CD14-positive monocyte (primary cell): ENCODE measurements around the gene KLRC3. TPM values are rescaled to one million over a fixed set of nuclear protein-coding genes. Genes with fewer than 3 reads are reported as not detected.
A peak's percentile ranks its signal among the peaks of the same experiment; 100 is the strongest.
"Not testable (repeated sequence)": the region's sequence is repeated elsewhere in the genome, so short reads cannot be mapped to it uniquely, and the experiment has no call there.

ENCODE experiments used
- DNase-seq, 3 donors: peaks; one replicate each; pipeline ENCODE4 v3.0.0-alpha.2; 2011 to 2022
- H2AFZ ChIP-seq: 2 replicates; pipeline ENCODE4 v1.6.0; 2012; ENCODE audit warnings: mild to moderate bottlenecking, low read depth, low read length, inconsistent platforms; ENCODE audit not compliant: insufficient read depth, poor library complexity, severe bottlenecking
- H3K27ac ChIP-seq, 2 donors: 1 replicate in 1 of 2; 2 replicates in 1 of 2; pipeline ENCODE4 v1.5.1; 2012 to 2013; ENCODE audit warnings: low read length in 2 of 2, control low read depth in 1 of 2, inconsistent platforms in 1 of 2, low read depth in 1 of 2, mild to moderate bottlenecking in 1 of 2
- H3K27me3 ChIP-seq, 2 donors: one replicate each; pipeline versions ENCODE4 v1.6.0 to v1.6.1; 2011 to 2013; ENCODE audit warnings: low read length in 2 of 2; ENCODE audit not compliant: control insufficient read depth in 2 of 2, insufficient read depth in 2 of 2
- H3K36me3 ChIP-seq, 2 donors: replicated peaks in 1 of 2; 1 replicate in 1 of 2; 2 replicates in 1 of 2; pipeline versions ENCODE4 v1.5.1 to v1.6.1; 2012 to 2013; ENCODE audit warnings: low read length in 2 of 2, control low read depth in 1 of 2, inconsistent platforms in 1 of 2, mild to moderate bottlenecking in 1 of 2; ENCODE audit not compliant: insufficient read depth in 2 of 2, control insufficient read depth in 1 of 2
- H3K4me1 ChIP-seq, 2 donors: 1 replicate in 1 of 2; 2 replicates in 1 of 2; pipeline versions ENCODE4 v1.5.1 to v1.6.1; 2012 to 2013; ENCODE audit warnings: low read length in 2 of 2, control low read depth in 1 of 2, inconsistent platforms in 1 of 2, mild to moderate bottlenecking in 1 of 2, moderate library complexity in 1 of 2; ENCODE audit not compliant: insufficient read depth in 2 of 2, control insufficient read depth in 1 of 2
- H3K4me2 ChIP-seq: replicated peaks from 2 replicates; pipeline ENCODE3; 2012; ENCODE audit warnings: low read length, moderate library complexity, mild to moderate bottlenecking; ENCODE audit not compliant: poor library complexity, severe bottlenecking; ENCODE audit errors: extremely low read depth
- H3K4me3 ChIP-seq, 3 experiments: fragments of 200-600 bp in 1 of 3; sonication (generic) in 1 of 3; replicated peaks in 1 of 3; 1 replicate in 2 of 3; 2 replicates in 1 of 3; pipeline ENCODE4 v1.5.1; 2011 to 2013; ENCODE audit warnings: low read length in 3 of 3, mild to moderate bottlenecking in 3 of 3, control low read depth in 2 of 3, low read depth in 2 of 3, inconsistent platforms in 1 of 3, moderate library complexity in 1 of 3
- H3K79me2 ChIP-seq: 2 replicates; pipeline ENCODE4 v1.6.0; 2012; ENCODE audit warnings: mild to moderate bottlenecking, control low read depth, inconsistent platforms, low read length, moderate library complexity; ENCODE audit not compliant: insufficient read depth
- H3K9ac ChIP-seq: 2 replicates; pipeline ENCODE4 v1.6.0; 2017; ENCODE audit warnings: low read length, mild to moderate bottlenecking; ENCODE audit not compliant: insufficient read depth, poor library complexity, severe bottlenecking
- H3K9me3 ChIP-seq, 2 donors: replicated peaks in 1 of 2; 1 replicate in 1 of 2; 2 replicates in 1 of 2; pipeline versions ENCODE4 v1.5.1 to v1.6.1; 2012 to 2013; ENCODE audit warnings: low read length in 2 of 2, control low read depth in 1 of 2; ENCODE audit not compliant: control insufficient read depth in 1 of 2, insufficient read depth in 1 of 2
- H4K20me1 ChIP-seq: 2 replicates; pipeline ENCODE4 v1.6.0; 2012; ENCODE audit warnings: mild to moderate bottlenecking, low read length, control low read depth, moderate library complexity; ENCODE audit not compliant: insufficient read depth
- H3K27ac Mint-ChIP-seq, 7 donors: one replicate each; pipeline ENCODE4 v1.8.0; 2020; ENCODE audit warnings: mild to moderate bottlenecking in 7 of 7, mixed read lengths in 7 of 7, moderate library complexity in 6 of 7, inconsistent platforms in 2 of 7
- H3K27me3 Mint-ChIP-seq, 3 donors: one replicate each; pipeline ENCODE4 v1.8.0; 2021 to 2022; ENCODE audit warnings: low read depth in 3 of 3, mild to moderate bottlenecking in 3 of 3, mixed read lengths in 3 of 3, moderate library complexity in 3 of 3, inconsistent platforms in 1 of 3
- H3K36me3 Mint-ChIP-seq, 2 donors: one replicate each; pipeline ENCODE4 v1.8.0; 2020; ENCODE audit warnings: mixed read lengths in 2 of 2, inconsistent platforms in 1 of 2, mild to moderate bottlenecking in 1 of 2
- H3K4me1 Mint-ChIP-seq: one replicate; pipeline ENCODE4 v1.8.0; 2020; ENCODE audit warnings: mild to moderate bottlenecking, mixed read lengths
- H3K4me3 Mint-ChIP-seq, 2 donors: one replicate each; pipeline ENCODE4 v1.8.0; 2020; ENCODE audit warnings: mild to moderate bottlenecking in 2 of 2, mixed read lengths in 2 of 2, moderate library complexity in 1 of 2
- H3K9me3 Mint-ChIP-seq, 7 donors: one replicate each; pipeline ENCODE4 v1.8.0; 2020 to 2022; ENCODE audit warnings: mixed read lengths in 7 of 7, mild to moderate bottlenecking in 6 of 7, moderate library complexity in 6 of 7, inconsistent platforms in 2 of 7
- WGBS: methylation state at CpG from one replicate; pipeline ENCODE4 v1.1.5; 2013; ENCODE audit warnings: missing lambda C conversion rate; ENCODE audit not compliant: insufficient coverage; 5-methylcytosine and 5-hydroxymethylcytosine counted together
- intact Hi-C, 2 donors: fragments of 100-400 bp; cut with micrococcal nuclease; formaldehyde crosslinking; loops; one replicate each; pipeline versions ENCODE4 v1.15.0 to v1.15.1; 2023
- polyA plus RNA-seq, 3 donors: library from polyadenylated mRNA; depleted of rRNA in 1 of 3; unstranded in 2 of 3; stranded (reverse) in 1 of 3; fragments of 300-500 nt in 2 of 3; fragments of >200 nt in 1 of 3; fragmentation: Illumina TruSeq in 2 of 3; gene quantifications; 1 replicate in 2 of 3; 2 replicates in 1 of 3; pipeline ENCODE4 v1.2.3, GENCODE V29; 2012 to 2021
- TF ChIP-seq, protein P1 (sequence below): fragments of 200-600 bp; IDR thresholded peaks from one replicate; pipeline ENCODE4 v1.8.0; 2022; ENCODE audit warnings: antibody characterized with exemption, mild to moderate bottlenecking

Gene KLRC3
- polyA plus RNA-seq, 3 donors = not detected

DNA sequence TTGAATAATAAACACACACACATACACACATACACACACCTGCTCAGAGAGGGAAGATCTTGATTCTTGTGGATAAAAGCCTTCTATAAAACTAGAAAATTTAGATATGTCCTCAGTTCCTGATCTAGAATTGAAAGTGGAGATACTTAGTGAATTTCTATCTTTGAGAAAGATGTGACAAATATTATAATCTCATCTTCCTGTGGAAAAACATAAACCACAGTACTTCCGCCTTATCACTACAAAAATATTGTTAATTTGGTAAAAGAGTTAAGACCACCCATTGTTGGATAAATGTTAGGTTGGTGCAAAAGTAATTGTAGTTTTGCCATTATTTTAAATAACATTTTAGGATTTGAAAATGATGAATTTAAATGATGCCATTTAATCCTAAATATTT, 30.5 kb downstream of the KLRC3 start, which contains the start of gene KLRK1:
TSS of gene KLRK1 (minus strand) at position 138 of the 400 bp plus-strand sequence. CDS start 1,231 bp downstream, outside the sequence.
- H3K27ac Mint-ChIP-seq = peak within 1 kb of the TSS in 1 of 7 donors; percentile 4
- no peak within 1 kb of the TSS for H3K4me3 ChIP-seq
- TF ChIP-seq, protein P1, sequence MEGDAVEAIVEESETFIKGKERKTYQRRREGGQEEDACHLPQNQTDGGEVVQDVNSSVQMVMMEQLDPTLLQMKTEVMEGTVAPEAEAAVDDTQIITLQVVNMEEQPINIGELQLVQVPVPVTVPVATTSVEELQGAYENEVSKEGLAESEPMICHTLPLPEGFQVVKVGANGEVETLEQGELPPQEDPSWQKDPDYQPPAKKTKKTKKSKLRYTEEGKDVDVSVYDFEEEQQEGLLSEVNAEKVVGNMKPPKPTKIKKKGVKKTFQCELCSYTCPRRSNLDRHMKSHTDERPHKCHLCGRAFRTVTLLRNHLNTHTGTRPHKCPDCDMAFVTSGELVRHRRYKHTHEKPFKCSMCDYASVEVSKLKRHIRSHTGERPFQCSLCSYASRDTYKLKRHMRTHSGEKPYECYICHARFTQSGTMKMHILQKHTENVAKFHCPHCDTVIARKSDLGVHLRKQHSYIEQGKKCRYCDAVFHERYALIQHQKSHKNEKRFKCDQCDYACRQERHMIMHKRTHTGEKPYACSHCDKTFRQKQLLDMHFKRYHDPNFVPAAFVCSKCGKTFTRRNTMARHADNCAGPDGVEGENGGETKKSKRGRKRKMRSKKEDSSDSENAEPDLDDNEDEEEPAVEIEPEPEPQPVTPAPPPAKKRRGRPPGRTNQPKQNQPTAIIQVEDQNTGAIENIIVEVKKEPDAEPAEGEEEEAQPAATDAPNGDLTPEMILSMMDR = no peak
- H3K27me3 Mint-ChIP-seq = peaks cover 7 to 17% (median 11%) of the 10 kb centered on the region in 3 donors
- H3K27me3 ChIP-seq = peaks cover 0 to 24% of the 10 kb centered on the region in 2 donors
- WGBS = no CpG with 5 or more reads among the region's 1 CpG
- H4K20me1 ChIP-seq = no peaks in the 10 kb centered on the region
- H3K4me1 ChIP-seq = peaks cover 25 to 26% of the 10 kb centered on the region in 2 donors
- H3K4me3 Mint-ChIP-seq = peak within 1 kb of the TSS in 1 of 2 donors; percentile 28
- no peak within 1 kb of the TSS for H3K27ac ChIP-seq
- no peaks in the 10 kb centered on the region for H3K36me3 Mint-ChIP-seq
- no peaks in the 10 kb centered on the region for H3K9me3 ChIP-seq
- intact Hi-C loops = no loop called here
- peaks cover 34% of the 10 kb centered on the region for H3K4me1 Mint-ChIP-seq
- H3K36me3 ChIP-seq = no peaks in the 10 kb centered on the region
- no peak within 1 kb of the TSS for H2AFZ ChIP-seq
- H3K9ac ChIP-seq = no peak within 1 kb of the TSS
- H3K79me2 ChIP-seq = no peaks in the 10 kb centered on the region
- DNase-seq = no peak
- peaks cover 0 to 5% (median 0%) of the 10 kb centered on the region in 7 donors for H3K9me3 Mint-ChIP-seq
- no peak within 1 kb of the TSS for H3K4me2 ChIP-seq

DNA sequence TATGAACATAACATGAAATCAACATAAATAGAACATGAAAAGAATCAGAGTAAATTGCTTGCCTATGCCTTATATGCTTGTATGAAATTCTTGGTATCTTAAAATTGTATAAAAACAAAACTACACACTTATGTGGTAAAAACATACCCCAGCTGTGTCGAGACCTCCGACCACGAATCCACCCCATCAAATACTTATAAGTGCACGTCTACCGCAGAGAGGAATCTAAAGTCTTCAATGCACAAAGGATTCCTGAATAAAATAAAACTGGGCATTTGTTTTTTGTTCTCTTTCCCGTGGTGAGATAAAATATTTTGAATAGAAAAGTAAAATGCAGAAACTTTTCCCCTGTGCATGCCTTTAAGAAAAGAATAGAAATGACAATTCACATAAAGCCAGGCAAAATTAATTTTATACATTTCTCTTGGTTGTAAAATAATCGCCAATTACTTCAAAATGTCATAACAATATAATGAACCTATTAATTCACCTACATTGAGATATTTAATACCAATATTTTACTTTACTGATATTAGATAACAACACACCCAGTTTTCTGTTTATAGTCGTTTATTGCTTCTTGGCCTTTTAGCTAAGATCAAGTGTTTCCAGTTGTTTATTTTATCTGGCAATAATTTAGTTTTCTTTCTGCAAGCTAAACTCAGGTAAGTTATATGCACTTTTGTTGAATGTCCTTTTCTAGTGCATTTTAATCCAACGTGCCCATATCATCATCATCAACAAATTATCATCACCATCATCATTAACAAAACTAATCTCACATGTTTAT, 31.6 kb downstream of the KLRC3 start:
- Histone ChIP-seq H3K4me2 (no peak overlapping the region), H3K9ac (no peak overlapping the region), H3K9me3 (no peaks in the 10 kb centered on the region), H3K4me3 (no peak overlapping the region), H3K36me3 (no peaks in the 10 kb centered on the region), H3K27me3 (peaks cover 0 to 24% of the 10 kb centered on the region in 2 donors), H3K27ac (no peak overlapping the region), H2AFZ (no peak overlapping the region), H4K20me1 (no peaks in the 10 kb centered on the region), H3K79me2 (no peaks in the 10 kb centered on the region), H3K4me1 (peaks cover 18% of the 10 kb centered on the region in 2 donors)
- no peaks in the 10 kb centered on the region for H3K36me3 Mint-ChIP-seq
- TF ChIP-seq, protein P1 = no peak
- intact Hi-C loops = no loop called here
- H3K9me3 Mint-ChIP-seq = peaks cover 0 to 5% (median 3%) of the 10 kb centered on the region in 7 donors
- 100% methylated on average over 1 of the region's 9 CpGs for WGBS
- H3K27ac Mint-ChIP-seq = peak overlapping the region in 1 of 7 donors; percentile 4
- peak overlapping the region in 1 of 2 donors; percentile 35 for H3K4me3 Mint-ChIP-seq
- H3K4me1 Mint-ChIP-seq = peaks cover 27% of the 10 kb centered on the region
- H3K27me3 Mint-ChIP-seq = peaks cover 7 to 19% (median 11%) of the 10 kb centered on the region in 3 donors
- no peak for DNase-seq

DNA sequence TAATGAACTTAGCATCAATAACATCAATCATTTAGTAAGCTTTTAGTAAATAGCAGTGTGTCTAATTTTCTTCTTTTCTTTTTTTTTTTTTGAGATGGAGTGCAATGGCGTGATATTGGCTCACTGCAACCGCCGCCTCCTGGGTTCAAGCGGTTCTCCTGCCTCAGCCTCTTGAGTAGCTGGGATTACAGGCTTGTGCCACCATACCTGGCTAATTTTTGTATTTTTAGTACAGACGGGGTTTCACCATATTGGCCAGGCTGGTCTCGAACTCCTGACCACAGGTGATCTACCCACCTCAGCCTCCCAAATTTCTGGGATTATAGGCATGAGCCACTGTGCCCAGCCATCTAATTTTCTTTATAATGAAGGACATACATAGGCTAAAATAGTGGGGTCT, 32.9 kb downstream of the KLRC3 start:
- H3K27ac ChIP-seq, H2AFZ ChIP-seq, H3K4me2 ChIP-seq, H3K27ac Mint-ChIP-seq, H3K4me3 Mint-ChIP-seq, DNase-seq, H3K4me1 ChIP-seq, H3K9ac ChIP-seq, H3K36me3 ChIP-seq, H3K9me3 ChIP-seq, intact Hi-C loops, H3K4me3 ChIP-seq, H4K20me1 ChIP-seq, H3K9me3 Mint-ChIP-seq, H3K36me3 Mint-ChIP-seq, H3K79me2 ChIP-seq: not testable (repeated sequence)
- no CpG with 5 or more reads among the region's 6 CpGs for WGBS
- Mint-ChIP-seq H3K27me3 (peaks cover 7 to 19% (median 11%) of the 10 kb centered on the region in 3 donors), H3K4me1 (peaks cover 15% of the 10 kb centered on the region)
- H3K27me3 ChIP-seq = peaks cover 0 to 24% of the 10 kb centered on the region in 2 donors
